Trophoblast cell (in vitro differentiated cells and primary cell): ENCODE data around the gene ADD1.

ENCODE experiments used
- DNase-seq, 2 donors: peaks; one replicate each; pipeline ENCODE4 v3.0.0-alpha.2; 2016
- H2AFZ ChIP-seq: 2 replicates; pipeline ENCODE4 v1.6.1; 2013; ENCODE audit warnings: low read length, moderate library complexity, mild to moderate bottlenecking; ENCODE audit not compliant: insufficient read depth, poor library complexity
- H2AK5ac ChIP-seq: 2 replicates; pipeline ENCODE4 v1.6.1; 2013; ENCODE audit warnings: mild to moderate bottlenecking, low read length
- H2BK120ac ChIP-seq: 2 replicates; pipeline ENCODE4 v1.6.1; 2013; ENCODE audit warnings: low read length, mild to moderate bottlenecking, moderate library complexity; ENCODE audit not compliant: insufficient read depth, poor library complexity
- H2BK12ac ChIP-seq: 2 replicates; pipeline ENCODE4 v1.6.1; 2013; ENCODE audit warnings: mild to moderate bottlenecking, low read length, moderate library complexity
- H2BK5ac ChIP-seq: 2 replicates; pipeline ENCODE4 v1.6.1; 2013; ENCODE audit warnings: low read length, low read depth, moderate library complexity, mild to moderate bottlenecking; ENCODE audit not compliant: poor library complexity
- H3K14ac ChIP-seq: 2 replicates; pipeline ENCODE4 v1.6.1; 2013; ENCODE audit warnings: mild to moderate bottlenecking, low read length
- H3K18ac ChIP-seq: 2 replicates; pipeline ENCODE4 v1.6.1; 2013; ENCODE audit warnings: mild to moderate bottlenecking, low read length
- H3K23ac ChIP-seq: 2 replicates; pipeline ENCODE4 v1.6.1; 2013; ENCODE audit warnings: low read length
- H3K27ac ChIP-seq: 2 replicates; pipeline ENCODE4 v1.5.1; 2013; ENCODE audit warnings: low read depth, mild to moderate bottlenecking, inconsistent platforms, low read length, moderate library complexity
- H3K27me3 ChIP-seq: 2 replicates; pipeline ENCODE4 v1.6.1; 2013; ENCODE audit warnings: inconsistent platforms, mild to moderate bottlenecking, low read length, moderate library complexity; ENCODE audit not compliant: insufficient read depth
- H3K36me3 ChIP-seq, 2 experiments: 1 replicate in 1 of 2; 2 replicates in 1 of 2; pipeline ENCODE4 v1.6.1; 2013; ENCODE audit warnings: low read length in 2 of 2, mild to moderate bottlenecking in 2 of 2, moderate library complexity in 1 of 2; ENCODE audit not compliant: insufficient read depth in 2 of 2, control insufficient read depth in 1 of 2
- H3K4ac ChIP-seq: 2 replicates; pipeline ENCODE4 v1.6.1; 2013; ENCODE audit warnings: low read depth, mild to moderate bottlenecking, low read length, moderate library complexity
- H3K4me1 ChIP-seq, 2 experiments: 1 replicate in 1 of 2; 2 replicates in 1 of 2; pipeline ENCODE4 v1.6.1; 2013; ENCODE audit warnings: low read length in 2 of 2, mild to moderate bottlenecking in 2 of 2, moderate library complexity in 1 of 2; ENCODE audit not compliant: insufficient read depth in 2 of 2, control insufficient read depth in 1 of 2
- H3K4me2 ChIP-seq: 2 replicates; pipeline ENCODE4 v1.6.1; 2013; ENCODE audit warnings: inconsistent platforms, mild to moderate bottlenecking, low read length, moderate library complexity
- H3K4me3 ChIP-seq: 2 replicates; pipeline ENCODE4 v1.5.1; 2013; ENCODE audit warnings: mild to moderate bottlenecking, low read depth, low read length, inconsistent platforms
- H3K79me1 ChIP-seq: one replicate; pipeline ENCODE4 v1.6.1; 2013; ENCODE audit warnings: low read length
- H3K79me2 ChIP-seq: 2 replicates; pipeline ENCODE4 v1.6.1; 2013; ENCODE audit warnings: low read length, mild to moderate bottlenecking; ENCODE audit not compliant: control insufficient read depth, insufficient read depth, poor library complexity
- H3K9ac ChIP-seq: 2 replicates; pipeline ENCODE4 v1.6.1; 2013; ENCODE audit warnings: mild to moderate bottlenecking, low read length
- H3K9me3 ChIP-seq: 2 replicates; pipeline ENCODE4 v1.6.1; 2013; ENCODE audit warnings: low read depth, mild to moderate bottlenecking, control low read depth, inconsistent platforms, low read length; ENCODE audit not compliant: insufficient read depth
- H4K12ac ChIP-seq: 2 replicates; pipeline ENCODE4 v1.6.1; 2013; ENCODE audit warnings: low read depth, mild to moderate bottlenecking, low read length, moderate library complexity
- H4K8ac ChIP-seq: 2 replicates; pipeline ENCODE4 v1.6.1; 2013; ENCODE audit warnings: low read depth, mild to moderate bottlenecking, low read length, moderate library complexity
- H4K91ac ChIP-seq: one replicate; pipeline ENCODE4 v1.6.1; 2013; ENCODE audit warnings: low read depth, mild to moderate bottlenecking, low read length, moderate library complexity
- WGBS: extraction: QIAGEN DNeasy Blood & Tissue Kit; methylation state at CpG from one replicate; pipeline ENCODE4 v1.1.7; 2013; ENCODE audit warnings: missing lambda C conversion rate; ENCODE audit not compliant: insufficient read length, insufficient coverage; ENCODE audit errors: extremely low coverage; 5-methylcytosine and 5-hydroxymethylcytosine counted together

The ADD1 gene

DNA sequence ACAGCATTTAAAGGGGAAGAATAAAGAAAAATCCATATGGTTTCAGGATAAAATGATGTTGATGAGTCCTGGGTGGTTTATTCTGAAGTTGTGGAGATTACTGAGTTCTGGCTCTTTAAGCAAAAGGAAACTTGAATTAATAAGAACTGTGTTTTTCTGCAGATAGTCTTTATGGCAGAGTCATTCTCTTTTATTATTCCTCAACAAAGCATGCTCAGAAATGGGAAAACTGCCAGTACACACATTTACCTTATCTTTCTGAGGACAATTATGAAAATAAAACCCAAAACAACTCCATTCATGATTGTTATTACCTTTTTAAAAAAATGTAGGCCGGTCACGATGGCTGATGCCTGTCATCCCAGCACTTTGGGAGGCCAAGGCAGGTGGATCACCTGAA lies 58.5 kb downstream of the ADD1 start:
- H3K27me3 ChIP-seq = no peaks in the 10 kb centered on the region
- no peaks in the 10 kb centered on the region for H3K79me1 ChIP-seq
- no peak overlapping the region for H3K18ac ChIP-seq
- no peak overlapping the region for H3K4ac ChIP-seq
- H4K8ac ChIP-seq = no peak overlapping the region
- H3K4me2 ChIP-seq = no peak overlapping the region
- no peak overlapping the region for H4K91ac ChIP-seq
- no peak overlapping the region for H3K9ac ChIP-seq
- H3K27ac ChIP-seq = no peak overlapping the region
- H2BK5ac ChIP-seq = no peak overlapping the region
- no peak overlapping the region for H4K12ac ChIP-seq
- no CpG with 5 or more reads among the region's 2 CpGs for WGBS
- DNase-seq = no peak
- H2AK5ac ChIP-seq = no peak overlapping the region
- peaks cover 46 to 69% of the 10 kb centered on the region in 2 experiments for H3K36me3 ChIP-seq
- no peak overlapping the region for H3K14ac ChIP-seq
- H3K9me3 ChIP-seq = no peaks in the 10 kb centered on the region
- H3K4me3 ChIP-seq = no peak overlapping the region
- H3K4me1 ChIP-seq = no peaks in the 10 kb centered on the region
- H3K23ac ChIP-seq = no peak overlapping the region
- H2BK12ac ChIP-seq = no peak overlapping the region
- H2AFZ ChIP-seq = no peak overlapping the region
- no peaks in the 10 kb centered on the region for H3K79me2 ChIP-seq
- H2BK120ac ChIP-seq = no peak overlapping the region

DNA sequence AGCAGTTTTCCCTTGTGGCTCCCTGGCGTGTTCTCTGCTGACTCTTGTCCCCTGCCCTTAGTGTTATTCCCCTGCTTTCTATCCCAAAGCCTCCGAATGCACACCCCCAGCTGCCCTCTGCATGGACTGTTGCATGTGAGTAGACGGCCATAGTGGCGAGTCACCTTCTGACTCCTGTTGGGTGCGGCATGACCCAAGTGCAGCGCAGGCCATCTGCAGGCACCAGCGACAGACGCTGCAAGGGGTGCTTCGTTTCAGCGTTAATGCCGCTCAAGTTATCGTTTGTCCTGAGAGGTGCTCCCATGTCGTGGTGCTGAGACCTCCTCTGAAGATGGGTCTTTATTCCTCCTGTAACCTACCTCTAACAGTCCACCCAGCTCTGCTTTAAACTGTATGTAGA lies 61.9 kb downstream of the ADD1 start:
- H3K9me3 ChIP-seq = no peaks in the 10 kb centered on the region
- H3K4me2 ChIP-seq = no peak overlapping the region
- H2AFZ ChIP-seq = no peak overlapping the region
- no CpG with 5 or more reads among the region's 13 CpGs for WGBS
- H3K4ac ChIP-seq = no peak overlapping the region
- no peak for DNase-seq
- H3K14ac ChIP-seq = no peak overlapping the region
- H4K12ac ChIP-seq = no peak overlapping the region
- H3K79me2 ChIP-seq = no peaks in the 10 kb centered on the region
- H3K79me1 ChIP-seq = no peaks in the 10 kb centered on the region
- no peak overlapping the region for H3K18ac ChIP-seq
- H4K8ac ChIP-seq = no peak overlapping the region
- no peak overlapping the region for H3K9ac ChIP-seq
- H3K27ac ChIP-seq = no peak overlapping the region
- no peak overlapping the region for H2BK120ac ChIP-seq
- peaks cover 50 to 70% of the 10 kb centered on the region in 2 experiments for H3K36me3 ChIP-seq
- H3K27me3 ChIP-seq = no peaks in the 10 kb centered on the region
- no peak overlapping the region for H2AK5ac ChIP-seq
- H2BK5ac ChIP-seq = no peak overlapping the region
- no peak overlapping the region for H3K4me3 ChIP-seq
- H2BK12ac ChIP-seq = no peak overlapping the region
- H4K91ac ChIP-seq = no peak overlapping the region
- no peaks in the 10 kb centered on the region for H3K4me1 ChIP-seq
- H3K23ac ChIP-seq = no peak overlapping the region

GRCh38 chr4:2906218-2906617 lies 62.6 kb downstream of the ADD1 start:
- no peak overlapping the region for H4K91ac ChIP-seq
- no peak overlapping the region for H2BK12ac ChIP-seq
- H3K79me2 ChIP-seq = no peaks in the 10 kb centered on the region
- H3K79me1 ChIP-seq = no peaks in the 10 kb centered on the region
- no peak overlapping the region for H3K27ac ChIP-seq
- H3K4me3 ChIP-seq = no peak overlapping the region
- no peak overlapping the region for H2BK120ac ChIP-seq
- no peak overlapping the region for H3K9ac ChIP-seq
- H3K27me3 ChIP-seq = no peaks in the 10 kb centered on the region
- no peak overlapping the region for H2AK5ac ChIP-seq
- H3K4me1 ChIP-seq = no peaks in the 10 kb centered on the region
- H4K12ac ChIP-seq = no peak overlapping the region
- no CpG with 5 or more reads among the region's 8 CpGs for WGBS
- peaks cover 50 to 70% of the 10 kb centered on the region in 2 experiments for H3K36me3 ChIP-seq
- no peak for DNase-seq
- H3K14ac ChIP-seq = no peak overlapping the region
- H3K4me2 ChIP-seq = no peak overlapping the region
- no peak overlapping the region for H4K8ac ChIP-seq
- no peak overlapping the region for H3K4ac ChIP-seq
- no peak overlapping the region for H2AFZ ChIP-seq
- H3K9me3 ChIP-seq = no peaks in the 10 kb centered on the region
- no peak overlapping the region for H2BK5ac ChIP-seq
- no peak overlapping the region for H3K18ac ChIP-seq
- H3K23ac ChIP-seq = no peak overlapping the region

DNA sequence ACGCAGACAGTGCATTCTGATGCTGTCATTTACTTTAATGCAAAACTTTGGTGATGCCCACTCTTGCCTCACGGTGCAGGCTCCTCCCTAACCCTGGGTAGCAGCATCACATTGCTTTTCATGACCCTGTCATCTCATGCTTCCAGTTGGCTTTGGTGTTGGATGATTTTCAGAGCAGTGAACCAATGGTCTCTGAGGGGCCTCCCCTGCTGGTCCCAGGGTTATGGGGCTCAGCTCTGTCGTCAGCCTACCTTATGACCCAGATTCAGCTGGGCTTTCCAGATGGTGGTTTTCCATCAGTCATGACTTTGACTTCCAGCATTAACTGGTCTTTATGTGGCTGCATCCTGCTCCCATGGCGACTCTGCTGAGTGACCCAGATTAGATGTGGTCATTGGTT lies 63.6 kb downstream of the ADD1 start:
- H2AK5ac ChIP-seq = no peak overlapping the region
- H2AFZ ChIP-seq = no peak overlapping the region
- H3K79me1 ChIP-seq = no peaks in the 10 kb centered on the region
- H3K27me3 ChIP-seq = no peaks in the 10 kb centered on the region
- H3K9me3 ChIP-seq = no peaks in the 10 kb centered on the region
- no peak overlapping the region for H2BK120ac ChIP-seq
- no peaks in the 10 kb centered on the region for H3K79me2 ChIP-seq
- H3K4me1 ChIP-seq = no peaks in the 10 kb centered on the region
- peaks cover 57 to 79% of the 10 kb centered on the region in 2 experiments for H3K36me3 ChIP-seq
- H3K27ac ChIP-seq = no peak overlapping the region
- no peak overlapping the region for H2BK12ac ChIP-seq
- no peak overlapping the region for H3K4me3 ChIP-seq
- DNase-seq = no peak
- no peak overlapping the region for H4K12ac ChIP-seq
- H2BK5ac ChIP-seq = no peak overlapping the region
- H3K4ac ChIP-seq = no peak overlapping the region
- no peak overlapping the region for H3K9ac ChIP-seq
- no CpG with 5 or more reads among the region's 4 CpGs for WGBS
- H3K14ac ChIP-seq = no peak overlapping the region
- no peak overlapping the region for H4K91ac ChIP-seq
- no peak overlapping the region for H3K18ac ChIP-seq
- H3K23ac ChIP-seq = no peak overlapping the region
- H3K4me2 ChIP-seq = no peak overlapping the region
- H4K8ac ChIP-seq = no peak overlapping the region
